ENCODE measurements around the gene UBE2H.
A peak's percentile ranks its signal among the peaks of the same experiment; 100 is the strongest.

The UBE2H gene

DNA sequence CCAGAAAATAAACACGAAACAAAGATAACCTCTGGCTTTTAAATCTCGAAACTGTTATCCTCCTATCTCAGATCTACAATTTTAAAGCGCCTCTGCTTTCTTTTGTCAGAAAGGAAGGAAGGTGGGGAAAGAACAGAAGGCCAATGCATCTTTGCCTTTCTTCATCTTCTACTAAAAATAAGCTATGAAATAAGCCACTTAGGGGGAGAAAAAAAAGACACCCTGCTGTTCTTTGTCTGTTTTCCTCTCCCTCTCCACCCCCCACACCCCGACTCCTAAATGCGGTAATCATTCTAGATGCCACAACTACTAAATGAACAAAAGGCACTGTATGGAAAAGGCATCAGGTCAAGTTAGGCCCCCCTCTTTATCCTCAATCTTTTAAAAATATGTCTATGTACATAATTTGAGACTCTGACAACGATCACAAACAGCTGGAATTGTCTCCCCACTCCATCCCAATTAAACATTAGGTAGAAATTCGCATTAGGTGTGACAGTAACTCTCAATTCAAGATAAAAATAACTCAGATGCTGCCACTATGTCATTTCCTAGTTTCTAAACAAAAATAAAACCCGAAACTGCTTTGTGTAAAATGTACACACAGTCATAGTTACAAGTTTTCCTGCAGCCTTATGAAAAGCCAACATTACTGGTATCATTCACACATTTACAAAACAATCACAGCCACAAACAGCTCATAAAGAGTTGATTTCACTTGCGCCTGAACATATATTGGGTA lies 2.4 kb downstream of the UBE2H start:
- DNase-seq (ENCODE audit: low spot score) = peak; percentile 47

DNA sequence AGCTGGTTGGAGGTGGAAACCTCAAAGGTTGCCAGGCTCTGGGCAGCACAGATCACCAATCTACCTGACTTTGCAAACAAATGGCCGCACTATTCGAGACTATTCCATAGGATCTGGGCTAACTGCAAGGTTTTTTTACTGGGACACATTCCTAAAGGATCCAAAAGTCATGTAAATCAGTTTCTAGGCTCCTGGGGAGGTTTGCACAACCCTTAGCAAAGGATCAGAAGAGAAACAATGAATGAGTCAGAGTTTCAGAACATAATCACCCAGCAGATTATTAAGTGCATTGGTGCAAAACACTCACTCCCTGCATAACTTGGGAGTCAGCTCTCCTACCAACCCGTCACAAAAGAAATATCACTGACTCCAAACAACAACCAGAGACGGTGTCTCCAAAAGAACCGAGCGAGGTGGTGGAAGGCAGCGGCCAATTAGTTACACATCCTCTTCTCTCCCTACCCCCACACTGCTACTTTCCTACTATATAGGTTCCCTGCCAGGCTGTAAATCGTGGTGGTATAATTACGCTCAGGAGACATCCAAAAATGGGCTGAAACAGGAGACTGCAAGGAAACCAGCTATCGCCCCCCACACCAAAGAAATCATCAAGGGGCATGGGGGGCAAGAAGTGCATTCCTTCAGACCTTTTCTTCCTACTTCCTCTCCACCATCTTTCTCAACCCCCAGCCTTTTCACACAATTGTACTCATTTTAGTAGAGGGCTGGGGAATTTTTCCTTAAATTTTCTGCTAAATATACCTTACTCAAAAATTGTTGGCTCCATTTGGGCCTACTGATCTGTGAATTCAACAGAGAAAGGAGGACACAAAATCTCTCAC lies 3.2 kb downstream of the UBE2H start:
- DNase-seq (ENCODE audit: low spot score) = peak; percentile 54

DNA sequence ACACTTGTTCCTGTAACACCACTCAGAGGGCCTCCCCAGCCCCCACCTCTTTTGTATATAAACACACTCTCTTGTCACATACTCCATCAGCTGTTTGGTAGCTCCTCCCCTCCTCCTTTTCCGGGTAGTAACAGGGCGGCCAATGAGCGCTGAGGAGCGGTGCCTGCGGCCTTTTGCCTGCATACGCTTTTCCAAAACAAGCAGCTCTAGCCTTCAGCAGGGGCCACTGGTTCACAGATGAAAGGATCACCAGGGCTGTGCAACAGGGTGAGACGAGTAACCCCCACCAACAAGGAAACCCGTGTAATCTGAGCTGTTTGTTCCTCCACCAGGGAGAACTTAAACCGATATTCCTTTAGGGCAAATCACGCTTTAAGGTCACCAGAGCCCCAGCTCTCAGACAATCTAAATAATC lies 3.9 kb downstream of the UBE2H start:
- peak; percentile 93 for DNase-seq (ENCODE audit: low spot score)

DNA sequence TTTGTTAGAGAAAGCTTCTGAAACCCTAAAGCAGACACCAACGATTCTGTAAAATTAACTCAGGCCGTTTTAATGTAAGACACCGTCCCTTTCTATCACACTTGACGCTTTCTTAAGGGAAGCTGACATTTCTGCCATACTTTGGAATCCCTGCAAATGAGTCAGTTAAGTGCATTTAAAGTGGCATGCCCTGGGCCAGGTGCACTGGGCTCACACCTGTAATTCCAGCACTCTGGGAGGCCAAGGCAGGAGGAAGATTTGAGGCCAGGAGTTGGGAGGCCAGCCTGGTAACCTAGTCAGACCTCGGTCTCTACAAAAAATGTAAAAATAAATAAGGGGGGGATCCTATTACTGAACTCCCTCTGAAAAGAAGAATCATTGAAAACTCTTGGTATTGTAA lies 4.4 kb downstream of the UBE2H start:
- DNase-seq (ENCODE audit: low spot score) = no peak

DNA sequence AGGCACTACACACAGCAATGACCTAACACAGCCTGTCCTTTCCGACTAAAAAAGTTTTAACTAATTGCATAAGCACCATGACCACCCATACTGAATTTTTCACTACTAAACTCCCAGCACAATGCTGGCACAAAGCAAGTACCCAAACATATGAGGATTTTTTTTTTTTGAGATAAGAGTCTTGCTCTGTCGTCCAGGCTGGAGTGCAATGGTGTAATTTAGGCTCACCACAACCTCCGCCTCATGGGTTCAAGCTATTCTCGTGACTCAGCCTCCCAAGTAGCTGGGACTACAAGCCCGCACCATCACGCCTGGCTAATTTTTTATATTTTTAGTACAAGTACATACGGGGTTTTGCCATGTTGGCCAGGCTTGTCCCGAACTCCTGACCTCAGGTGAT lies 5.1 kb downstream of the UBE2H start:
- no peak for DNase-seq (ENCODE audit: low spot score)

DNA sequence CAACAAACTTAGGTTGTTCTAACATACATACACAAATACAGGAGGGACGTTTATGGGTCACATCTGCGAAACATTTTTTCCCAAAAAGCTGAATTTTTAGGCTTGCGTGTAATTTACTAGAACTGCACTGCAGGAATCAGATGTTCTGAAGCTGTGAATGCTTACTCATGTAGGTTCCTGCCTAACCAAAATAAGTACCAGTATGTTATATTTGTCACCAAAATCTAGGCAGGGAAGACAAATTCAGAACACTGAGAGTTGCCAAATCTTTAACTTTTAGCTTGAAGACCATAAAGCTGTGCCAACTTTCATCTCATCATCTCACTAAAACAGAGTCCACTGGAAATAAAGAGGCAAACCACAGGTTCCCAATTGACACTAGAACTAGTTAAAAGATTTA lies 5.7 kb downstream of the UBE2H start:
- no peak for DNase-seq (ENCODE audit: low spot score)

DNA sequence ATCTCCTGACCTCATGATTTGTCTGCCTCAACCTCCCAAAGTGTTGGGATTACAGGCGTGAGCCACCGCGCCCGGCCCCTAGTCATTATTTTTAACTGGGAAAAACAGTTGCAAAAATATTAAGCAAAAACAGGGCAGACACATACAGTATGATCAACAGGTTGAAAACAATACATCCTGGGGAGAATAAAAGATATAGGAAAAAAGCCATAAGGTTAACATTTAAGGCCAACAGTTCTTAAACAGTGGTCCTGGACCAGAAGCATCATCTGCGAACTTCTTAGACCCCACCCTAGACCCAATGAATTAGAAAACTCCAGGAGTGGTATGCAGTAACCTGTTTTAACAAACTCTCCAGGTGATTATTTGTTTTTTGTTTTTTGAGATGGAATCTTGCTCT lies 6.5 kb downstream of the UBE2H start:
- DNase-seq (ENCODE audit: low spot score) = no peak

DNA sequence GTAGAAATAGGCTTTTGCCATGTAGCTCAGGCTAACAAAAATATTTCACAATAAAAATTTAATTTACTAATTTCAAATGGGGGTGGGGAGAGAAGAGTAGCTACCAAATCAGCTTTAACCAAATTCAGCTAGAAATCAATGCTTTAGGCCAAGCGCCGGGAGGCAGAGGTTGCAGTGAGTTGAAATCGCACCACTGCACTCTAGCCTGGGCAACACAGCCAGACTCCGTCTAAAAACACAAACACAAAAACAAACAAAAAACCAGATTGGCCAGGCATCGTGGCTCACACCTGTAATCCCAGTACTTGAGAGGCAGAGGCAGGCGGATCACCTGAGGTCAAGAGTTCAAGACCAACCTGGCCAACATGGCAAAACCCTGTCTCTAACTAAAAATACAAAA lies 9.4 kb downstream of the UBE2H start:
- DNase-seq (ENCODE audit: low spot score) = no peak

DNA sequence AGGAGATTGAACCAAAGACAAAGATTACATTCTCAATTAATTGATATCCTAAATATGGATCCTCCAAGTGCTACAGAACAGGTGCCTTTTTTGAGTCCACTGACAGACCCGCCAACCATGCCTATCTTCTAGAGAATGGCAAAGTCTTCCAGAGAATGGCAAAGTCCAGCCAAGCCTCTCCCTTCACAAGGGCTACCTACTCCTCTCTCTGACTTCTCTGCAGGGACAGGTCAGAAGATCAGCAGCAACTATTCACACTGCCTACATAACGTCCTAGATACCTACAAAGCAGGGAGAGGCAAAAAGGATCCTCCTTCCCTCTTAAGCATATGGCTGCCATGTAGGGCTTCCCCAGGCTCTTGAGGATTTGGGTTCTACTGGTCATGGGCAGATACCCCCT lies 12.4 kb downstream of the UBE2H start:
- DNase-seq (ENCODE audit: low spot score) = no peak

DNA sequence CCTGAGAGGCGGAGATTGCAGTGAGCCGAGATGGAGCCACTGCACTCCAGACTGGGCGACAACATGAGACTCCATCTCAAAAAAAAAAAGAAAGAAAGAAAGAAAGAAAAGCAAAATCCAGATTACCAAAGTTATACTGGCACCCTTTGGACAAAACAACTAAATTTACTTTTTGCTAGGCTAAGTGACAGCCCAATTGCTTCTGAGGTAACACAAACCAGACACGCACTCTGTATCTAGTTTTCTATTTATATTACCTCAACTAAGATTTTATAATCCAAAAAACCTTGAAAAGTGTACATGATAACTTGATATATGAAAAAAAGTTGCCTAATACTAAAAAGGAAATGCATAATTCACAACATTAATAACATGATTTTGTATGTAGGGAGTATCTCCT lies 12.9 kb downstream of the UBE2H start:
- DNase-seq (ENCODE audit: low spot score) = no peak

DNA sequence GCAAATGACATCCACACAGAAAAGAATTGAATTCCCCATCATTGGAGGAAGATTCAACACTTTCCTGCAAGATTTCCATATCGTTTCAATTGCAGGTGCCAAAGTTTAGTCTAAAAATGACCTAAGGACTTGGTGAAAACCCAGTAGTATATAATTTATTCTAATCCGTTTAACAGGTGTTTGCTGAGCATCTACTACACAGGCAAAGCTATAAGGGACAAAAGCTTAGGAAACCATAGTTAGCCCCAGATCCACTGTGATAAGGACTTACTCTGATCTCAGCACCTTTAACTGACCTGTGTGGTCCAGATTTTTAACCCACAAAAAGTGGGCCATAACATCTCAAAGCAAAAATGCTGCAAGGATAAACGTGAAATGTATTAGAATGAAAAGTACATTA lies 19.1 kb downstream of the UBE2H start:
- no peak for DNase-seq (ENCODE audit: low spot score)

DNA sequence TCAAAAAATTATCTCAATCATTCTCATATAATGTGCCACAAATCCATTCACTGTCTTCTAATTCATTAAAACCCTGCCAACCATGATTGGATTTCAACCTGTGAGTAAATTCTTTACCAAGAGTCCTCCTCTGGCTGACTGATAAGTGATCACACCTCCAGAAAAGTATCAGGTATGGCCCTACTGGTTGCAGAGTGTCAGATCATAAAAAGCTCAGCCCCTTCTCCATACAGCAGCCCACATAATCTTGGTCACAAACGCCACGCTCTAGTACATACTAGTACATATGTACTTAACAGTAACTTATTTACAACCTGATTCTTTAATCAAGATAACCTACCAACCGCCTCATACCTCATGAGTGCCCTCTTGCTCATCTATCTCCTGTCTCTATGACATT lies 26.1 kb downstream of the UBE2H start:
- no peak for DNase-seq (ENCODE audit: low spot score)

DNA sequence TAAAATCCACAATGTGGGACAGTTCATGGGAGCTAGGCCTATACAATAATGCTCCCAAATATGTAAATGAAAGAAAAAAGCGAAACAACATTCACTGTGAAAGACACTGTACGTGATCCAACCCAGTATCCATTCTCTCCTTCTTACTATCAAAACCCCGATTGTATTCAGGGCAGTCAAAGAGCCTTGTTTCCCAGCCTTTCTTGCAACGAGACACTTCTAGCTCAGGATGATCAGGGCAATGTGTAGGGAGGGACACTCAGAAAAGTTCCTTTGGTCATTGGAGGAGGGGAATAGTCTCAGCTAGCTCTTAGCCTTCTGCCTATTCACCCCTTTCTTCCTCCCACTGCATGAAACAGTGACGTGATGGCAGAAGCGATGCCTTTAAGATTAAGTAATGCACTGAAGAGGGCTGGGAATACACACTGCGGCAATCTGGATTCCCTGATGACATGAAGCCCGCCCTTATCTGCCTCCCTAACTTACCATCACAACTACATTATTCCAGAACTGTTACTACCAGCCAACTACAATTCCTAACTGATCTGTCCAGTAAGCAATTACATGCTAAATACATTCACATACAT lies 27.3 kb downstream of the UBE2H start:
- peak; percentile 76 for DNase-seq (ENCODE audit: low spot score)

DNA sequence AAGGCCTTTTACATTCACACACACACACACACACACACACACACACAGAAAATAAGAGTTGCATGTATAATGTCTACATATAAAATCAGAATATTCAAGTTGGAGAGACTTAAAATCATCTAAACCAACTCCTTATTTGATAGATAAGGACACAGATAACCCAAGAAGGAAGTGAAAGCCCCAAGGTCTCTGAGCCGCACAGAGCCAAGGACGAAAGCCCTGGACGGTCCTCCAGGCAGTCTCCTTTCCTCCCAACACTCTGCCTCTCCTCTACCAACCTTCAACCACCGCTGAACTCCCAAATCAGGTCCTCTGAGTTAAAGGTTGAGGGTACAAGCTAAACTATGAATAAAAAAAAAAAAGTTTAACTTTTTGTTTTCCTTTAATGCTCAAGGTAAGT lies 28.2 kb downstream of the UBE2H start:
- DNase-seq (ENCODE audit: low spot score) = no peak

DNA sequence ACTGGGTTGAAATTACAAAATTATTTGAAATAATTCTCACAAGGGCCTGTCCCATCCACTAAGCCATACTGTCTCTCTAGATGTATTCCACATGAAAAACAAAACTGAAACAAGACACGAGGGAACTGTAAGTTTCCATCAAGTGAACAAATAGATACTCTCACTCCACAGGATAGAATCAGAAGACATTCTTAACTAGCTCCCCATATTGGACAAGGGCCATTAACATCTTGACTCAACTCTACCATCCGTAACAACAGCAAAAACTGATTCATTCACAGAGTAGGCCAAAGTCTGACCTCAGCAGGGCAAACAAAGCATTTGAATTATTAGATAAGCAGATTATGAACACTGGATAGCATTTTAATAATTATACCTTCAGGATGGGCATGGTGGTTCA lies 29.1 kb downstream of the UBE2H start:
- DNase-seq (ENCODE audit: low spot score) = no peak

DNA sequence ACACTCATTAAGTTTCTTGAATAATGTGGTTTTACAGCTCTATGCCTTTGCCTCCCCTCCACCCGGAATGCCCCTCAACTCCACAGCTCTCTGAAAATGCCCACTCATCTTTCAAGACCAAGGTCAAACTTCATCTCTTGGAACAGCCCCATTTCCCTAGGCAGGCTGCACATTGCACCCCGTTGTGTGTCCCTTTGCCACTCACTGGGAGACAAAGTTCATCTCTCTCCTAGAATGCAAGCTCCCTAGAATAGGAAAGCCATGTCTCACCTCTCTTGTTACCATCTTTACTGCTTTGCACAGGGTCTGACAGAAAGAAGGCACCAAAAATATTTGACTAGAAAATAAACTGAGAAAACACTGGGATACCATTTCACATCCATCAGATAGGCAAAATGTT lies 33.3 kb downstream of the UBE2H start:
- DNase-seq (ENCODE audit: low spot score) = no peak

DNA sequence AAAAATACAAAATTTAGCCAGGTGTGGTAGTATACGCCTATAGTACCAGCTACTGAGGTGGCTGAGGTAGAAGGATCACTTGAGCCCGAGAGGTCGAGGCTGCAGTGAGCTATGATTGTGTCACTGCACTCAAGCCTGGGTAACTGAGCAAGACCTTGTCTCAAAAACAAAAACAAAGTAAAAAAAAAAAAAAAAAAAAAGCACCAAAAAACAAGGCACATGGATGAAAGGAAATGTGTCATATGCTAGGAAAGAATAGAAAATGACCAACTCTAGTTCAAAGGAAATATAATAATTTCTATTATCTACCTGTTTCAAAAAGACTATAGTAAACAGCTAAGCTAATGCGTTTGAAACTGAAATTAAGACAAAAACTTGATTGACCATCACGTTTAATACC lies 33.8 kb downstream of the UBE2H start:
- DNase-seq (ENCODE audit: low spot score) = no peak

DNA sequence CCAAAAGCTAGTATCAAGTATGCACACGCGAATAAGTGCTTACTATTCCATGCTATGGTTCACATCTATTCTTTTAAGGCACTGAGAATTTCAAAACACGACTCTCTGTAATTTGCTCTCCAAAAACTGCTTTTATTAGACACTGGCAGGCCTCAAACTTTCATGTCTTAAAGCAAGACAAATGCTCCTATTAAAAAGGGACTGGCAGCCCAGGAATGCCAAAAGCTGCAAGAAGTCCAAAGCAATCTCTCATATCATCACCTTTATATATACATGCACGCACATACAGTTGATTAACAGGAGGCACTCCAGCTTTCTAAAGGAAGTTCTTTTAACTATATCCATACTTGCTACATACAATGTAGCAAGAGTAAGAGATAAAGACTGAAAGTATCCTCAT lies 34.8 kb downstream of the UBE2H start:
- DNase-seq (ENCODE audit: low spot score) = no peak

DNA sequence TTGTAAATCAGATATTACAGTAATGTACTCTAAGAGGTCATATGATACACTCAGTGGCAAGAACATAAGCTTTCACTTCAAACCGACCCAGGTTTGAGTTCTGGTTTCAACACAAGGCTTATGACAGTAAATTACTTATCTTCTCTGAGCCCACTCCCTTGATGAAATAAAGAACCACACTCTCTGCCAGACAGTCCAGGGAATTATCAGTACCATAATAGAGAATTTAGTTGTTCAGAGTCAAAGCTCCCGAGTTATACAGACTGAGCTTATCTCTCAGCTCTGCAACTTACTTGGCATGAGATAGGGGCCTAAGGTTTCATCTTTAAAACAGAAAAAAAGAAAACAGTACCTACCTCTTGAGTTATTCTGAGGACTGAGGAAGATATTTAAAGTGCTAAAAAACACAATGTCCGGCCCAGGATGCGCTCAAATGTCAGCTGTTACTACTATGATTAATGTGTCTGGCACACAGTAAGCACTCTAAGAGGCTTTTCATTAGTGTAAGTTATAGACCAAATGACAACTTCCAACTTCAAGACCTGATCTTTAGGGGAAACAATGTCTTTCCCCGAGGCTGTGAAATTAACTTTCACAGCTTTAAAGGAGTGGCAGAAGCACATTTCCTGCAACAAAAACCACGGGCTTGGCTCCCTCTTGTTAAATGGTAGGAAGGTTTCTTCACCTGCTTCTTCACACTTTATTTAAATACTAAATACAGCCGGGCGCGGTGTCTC lies 38.1 kb downstream of the UBE2H start:
- DNase-seq (ENCODE audit: low spot score) = no peak

DNA sequence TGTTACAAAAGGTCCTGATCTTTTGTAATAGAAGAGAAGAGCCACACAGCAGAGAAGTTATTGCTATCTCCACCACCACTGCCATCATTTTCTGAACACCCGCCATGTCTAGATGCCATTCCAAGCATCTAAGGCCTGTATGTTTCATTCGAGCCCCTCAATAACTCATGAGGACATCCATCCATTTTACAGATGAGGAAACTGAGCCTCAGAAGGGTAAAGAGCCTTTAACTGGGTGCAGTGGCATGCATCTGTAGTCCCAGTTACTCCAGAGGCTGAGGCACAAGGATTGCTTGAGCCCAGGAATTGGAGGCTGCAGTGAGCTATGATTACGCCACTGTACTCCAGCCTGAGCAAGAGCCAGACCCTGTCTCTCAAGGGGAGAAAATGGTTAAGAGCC lies 39.3 kb downstream of the UBE2H start:
- no peak for DNase-seq (ENCODE audit: low spot score)

DNA sequence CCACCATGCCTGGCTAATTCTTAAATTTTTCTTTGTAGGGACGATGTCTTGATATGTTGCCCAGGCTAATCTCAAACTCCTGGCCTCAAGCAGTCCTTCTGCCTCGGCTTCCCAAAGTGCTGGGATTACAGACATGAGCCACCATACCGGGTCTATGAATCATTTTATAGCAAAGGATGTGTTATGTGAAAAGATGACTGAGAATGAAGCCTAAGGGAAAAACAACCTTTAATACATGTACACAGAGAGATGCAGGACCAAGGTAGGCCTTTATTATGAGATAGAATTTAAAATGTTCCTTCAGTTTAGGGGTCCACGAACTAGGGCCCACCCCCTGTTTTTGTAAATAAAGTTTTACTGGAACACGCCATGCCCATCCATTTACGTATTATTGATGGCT lies 41.0 kb downstream of the UBE2H start:
- DNase-seq (ENCODE audit: low spot score) = no peak

DNA sequence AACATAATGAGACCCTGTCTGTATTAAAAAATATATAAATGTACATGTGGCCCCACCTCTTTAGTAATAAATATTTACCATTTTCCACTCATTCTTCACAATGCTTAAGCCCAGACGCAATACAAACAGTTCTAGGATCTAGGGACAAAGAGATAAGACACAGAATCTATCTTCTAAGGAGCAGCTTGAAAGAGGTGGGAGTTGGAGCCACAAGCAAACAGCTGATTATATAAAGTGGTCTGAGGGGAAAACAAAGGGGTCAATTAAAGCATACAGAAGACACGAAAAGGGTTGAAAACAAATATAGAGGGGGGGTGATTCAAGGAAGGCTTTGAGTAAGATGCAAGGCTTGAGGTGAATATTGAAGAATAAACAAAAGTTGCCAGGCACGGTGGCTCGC lies 43.1 kb downstream of the UBE2H start:
- DNase-seq (ENCODE audit: low spot score) = no peak

DNA sequence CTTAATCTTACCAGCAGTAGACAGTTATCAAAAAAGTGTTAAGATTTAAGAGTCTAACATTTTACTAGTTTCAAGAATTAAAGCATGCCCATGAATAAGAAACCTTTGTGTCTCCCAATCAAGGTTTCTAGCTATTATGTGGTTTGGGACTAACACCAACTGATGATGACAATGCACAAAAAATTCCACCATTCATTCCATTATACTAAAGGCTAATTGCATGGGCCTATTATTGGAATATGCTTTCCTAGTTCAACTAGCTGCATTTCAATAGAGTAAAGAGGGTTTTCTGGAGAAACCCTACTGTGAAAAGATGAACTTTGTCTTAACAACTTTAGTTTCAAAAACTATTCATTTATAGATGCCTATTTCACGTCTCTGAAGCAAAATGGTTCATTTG lies 44.6 kb downstream of the UBE2H start:
- no peak for DNase-seq (ENCODE audit: low spot score)
